Epithelial cell of esophagus (primary cell): ENCODE data around the gene RCAN2.

Experiments used
- DNase-seq: peaks from one replicate; pipeline ENCODE4 v3.0.0; 2010; ENCODE audit warnings: low read depth
- H3K4me3 ChIP-seq: 2 replicates; pipeline ENCODE4 v1.5.1; 2011; ENCODE audit warnings: mild to moderate bottlenecking, low read length, control low read depth
- CTCF ChIP-seq: IDR thresholded peaks from 2 replicates; pipeline ENCODE4 v1.5.1; 2011; ENCODE audit warnings: low read depth, mild to moderate bottlenecking, low read length, control low read depth, inconsistent platforms; ENCODE audit not compliant: insufficient read depth; ENCODE audit errors: missing control alignments

Gene RCAN2

DNA sequence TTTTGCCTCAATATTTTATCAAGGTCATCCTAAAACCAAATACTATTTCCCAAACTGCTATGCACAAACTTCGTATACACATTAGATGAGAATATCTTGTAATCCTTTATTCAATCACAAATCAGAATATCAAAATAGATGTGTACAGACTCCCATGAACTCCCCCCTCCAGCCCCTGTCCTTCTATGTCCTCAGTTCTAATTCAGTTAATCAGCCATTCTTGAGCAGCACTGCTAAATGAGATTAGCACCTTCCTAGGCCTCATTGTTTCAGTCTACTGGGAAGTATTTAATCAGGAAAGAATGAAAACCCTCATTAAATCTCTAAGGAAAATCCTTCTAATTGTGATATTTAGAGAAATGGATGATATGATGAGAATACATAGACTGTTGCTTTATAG is 36.6 kb downstream of the RCAN2 start:
- TF ChIP-seq CTCF: no peak
- no peak for DNase-seq
- no peak overlapping the region for H3K4me3 ChIP-seq

- no peak overlapping the region for H3K4me3 ChIP-seq
- TF ChIP-seq CTCF: no peak
- DNase-seq: no peak
Measured at GRCh38 chr6:46453741-46454316, 37.4 kb downstream of the RCAN2 start.

- DNase-seq: no peak
- no peak for TF ChIP-seq CTCF
- no peak overlapping the region for H3K4me3 ChIP-seq
Measured at GRCh38 chr6:46453216-46453615, 38.0 kb downstream of the RCAN2 start.

DNA sequence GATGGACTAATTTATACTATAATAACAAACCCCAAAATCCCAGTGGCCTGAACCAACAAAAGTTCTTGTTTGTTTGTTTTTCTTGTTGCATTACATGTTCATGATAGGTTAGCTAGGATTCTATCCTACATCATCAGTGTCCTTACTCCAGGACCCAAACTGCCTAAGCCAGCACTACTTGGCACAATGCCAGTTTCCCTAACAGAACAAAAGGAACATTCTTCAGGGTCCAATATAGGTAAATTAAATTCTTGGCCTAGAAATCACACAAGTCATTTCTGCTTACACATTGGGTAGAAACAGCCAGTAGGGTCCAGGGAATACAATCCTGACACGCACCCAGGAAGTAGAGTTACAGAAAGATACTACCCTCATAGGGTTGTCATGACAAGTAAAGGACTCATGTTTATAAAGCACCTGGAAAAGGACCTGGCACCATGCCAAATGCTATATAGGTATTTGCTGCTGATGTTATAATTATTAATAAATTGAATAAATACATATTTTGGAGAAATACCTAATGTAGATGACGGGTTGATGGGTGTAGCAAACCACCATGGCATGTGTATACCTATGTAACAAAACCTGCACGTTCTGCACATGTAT is 38.8 kb downstream of the RCAN2 start:
- no peak overlapping the region for H3K4me3 ChIP-seq
- DNase-seq: peak; percentile 8
- TF ChIP-seq CTCF: no peak

- no peak overlapping the region for H3K4me3 ChIP-seq
- no peak for TF ChIP-seq CTCF
- DNase-seq: no peak
Measured at GRCh38 chr6:46451343-46451742, 39.9 kb downstream of the RCAN2 start.

GRCh38 chr6:46444772-46445454 is 46.3 kb downstream of the RCAN2 start:
- DNase-seq: no peak
- no peak overlapping the region for H3K4me3 ChIP-seq
- TF ChIP-seq CTCF: no peak
